Effector memory CD8-positive, alpha-beta T cell (primary cell): ENCODE results near the gene FAM3D.
A peak's percentile ranks its signal among the peaks of the same experiment; 100 is the strongest.

ENCODE experiments used
- ATAC-seq: fragments of 150-1000 bp; cut with Tn5 transposase; replicated peaks from 2 replicates; pipeline ENCODE4 v1.10.0; 2021; ENCODE audit warnings: mild to moderate bottlenecking, moderate library complexity
- DNase-seq, 3 experiments: peaks; one replicate each; pipeline ENCODE4 v3.0.0; 2021
- H3K27ac Mint-ChIP-seq, 2 donors: one replicate each; pipeline ENCODE4 v1.8.0; 2022; ENCODE audit warnings: mild to moderate bottlenecking in 2 of 2, mixed read lengths in 2 of 2, moderate library complexity in 2 of 2
- H3K27me3 Mint-ChIP-seq, 2 donors: one replicate each; pipeline ENCODE4 v1.8.0; 2022; ENCODE audit warnings: mixed read lengths in 2 of 2
- H3K36me3 Mint-ChIP-seq: one replicate; pipeline ENCODE4 v1.8.0; 2022; ENCODE audit warnings: mild to moderate bottlenecking, moderate library complexity, mixed read lengths; ENCODE audit not compliant: insufficient read depth
- H3K4me1 Mint-ChIP-seq, 2 donors: one replicate each; pipeline ENCODE4 v1.8.0; 2022; ENCODE audit warnings: low read depth in 2 of 2, mixed read lengths in 2 of 2
- H3K4me3 Mint-ChIP-seq, 2 donors: one replicate each; pipeline ENCODE4 v1.8.0; 2022; ENCODE audit warnings: mild to moderate bottlenecking in 2 of 2, mixed read lengths in 2 of 2, moderate library complexity in 2 of 2
- H3K9me3 Mint-ChIP-seq, 2 donors: one replicate each; pipeline ENCODE4 v1.8.0; 2022; ENCODE audit warnings: mixed read lengths in 2 of 2

Gene FAM3D

GRCh38 chr3:58639001-58639400 lies 27.6 kb downstream of the FAM3D start:
- Mint-ChIP-seq H3K4me1 (peaks cover 0 to 4% of the 10 kb centered on the region in 2 donors), H3K27ac (no peak overlapping the region), H3K9me3 (no peaks in the 10 kb centered on the region), H3K4me3 (no peak overlapping the region), H3K36me3 (no peaks in the 10 kb centered on the region), H3K27me3 (peaks cover 17 to 54% of the 10 kb centered on the region in 2 donors)
- DNase-seq (no peak), ATAC-seq (no peak)

DNA sequence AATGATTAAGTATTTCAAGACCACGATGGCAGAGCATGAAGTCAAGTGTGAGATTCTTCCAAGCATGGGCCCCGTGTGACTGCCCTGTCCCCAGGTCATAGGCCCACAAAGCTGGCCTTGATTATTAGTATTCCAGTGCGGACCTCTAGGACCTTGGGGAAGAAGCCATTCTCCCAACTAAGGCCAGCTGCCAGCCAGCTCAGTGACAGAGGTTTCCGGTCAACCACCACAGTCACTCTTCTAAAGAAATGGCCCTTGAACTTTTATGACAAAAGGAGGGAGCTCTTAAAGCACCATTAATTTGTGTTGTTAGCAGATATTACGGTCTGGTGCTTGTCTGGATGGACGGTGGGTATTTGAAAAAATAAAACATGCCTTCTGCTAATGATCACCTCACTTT lies 28.0 kb downstream of the FAM3D start:
- H3K27ac Mint-ChIP-seq = no peak overlapping the region
- H3K27me3 Mint-ChIP-seq = peaks cover 19 to 59% of the 10 kb centered on the region in 2 donors
- no peak for ATAC-seq
- DNase-seq = no peak
- no peak overlapping the region for H3K4me3 Mint-ChIP-seq
- no peaks in the 10 kb centered on the region for H3K9me3 Mint-ChIP-seq
- peaks cover 0 to 4% of the 10 kb centered on the region in 2 donors for H3K4me1 Mint-ChIP-seq
- no peaks in the 10 kb centered on the region for H3K36me3 Mint-ChIP-seq

DNA sequence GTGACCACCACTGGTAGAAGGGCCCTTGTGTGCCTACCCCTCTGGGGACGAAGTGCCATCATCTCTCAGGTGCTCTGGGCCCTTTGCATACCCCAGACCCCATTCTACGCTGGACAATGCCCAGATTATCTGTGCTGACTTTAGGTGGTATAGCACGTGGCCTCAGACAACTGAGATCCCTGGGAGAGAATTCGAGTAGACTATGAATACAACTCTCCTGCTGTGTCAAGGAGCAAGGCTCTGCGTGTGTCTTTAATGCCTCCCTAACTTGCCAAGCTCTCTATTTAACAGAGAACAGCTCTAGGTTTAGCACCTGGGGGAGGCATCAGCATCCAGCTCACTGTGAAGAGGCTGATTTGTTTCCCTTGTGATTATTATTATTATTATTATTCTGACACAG lies 29.1 kb downstream of the FAM3D start:
- Mint-ChIP-seq H3K36me3 (no peaks in the 10 kb centered on the region), H3K9me3 (no peaks in the 10 kb centered on the region), H3K4me3 (no peak overlapping the region), H3K27ac (no peak overlapping the region), H3K27me3 (peaks cover 19 to 59% of the 10 kb centered on the region in 2 donors), H3K4me1 (peaks cover 0 to 4% of the 10 kb centered on the region in 2 donors)
- ATAC-seq (no peak), DNase-seq (no peak)

DNA sequence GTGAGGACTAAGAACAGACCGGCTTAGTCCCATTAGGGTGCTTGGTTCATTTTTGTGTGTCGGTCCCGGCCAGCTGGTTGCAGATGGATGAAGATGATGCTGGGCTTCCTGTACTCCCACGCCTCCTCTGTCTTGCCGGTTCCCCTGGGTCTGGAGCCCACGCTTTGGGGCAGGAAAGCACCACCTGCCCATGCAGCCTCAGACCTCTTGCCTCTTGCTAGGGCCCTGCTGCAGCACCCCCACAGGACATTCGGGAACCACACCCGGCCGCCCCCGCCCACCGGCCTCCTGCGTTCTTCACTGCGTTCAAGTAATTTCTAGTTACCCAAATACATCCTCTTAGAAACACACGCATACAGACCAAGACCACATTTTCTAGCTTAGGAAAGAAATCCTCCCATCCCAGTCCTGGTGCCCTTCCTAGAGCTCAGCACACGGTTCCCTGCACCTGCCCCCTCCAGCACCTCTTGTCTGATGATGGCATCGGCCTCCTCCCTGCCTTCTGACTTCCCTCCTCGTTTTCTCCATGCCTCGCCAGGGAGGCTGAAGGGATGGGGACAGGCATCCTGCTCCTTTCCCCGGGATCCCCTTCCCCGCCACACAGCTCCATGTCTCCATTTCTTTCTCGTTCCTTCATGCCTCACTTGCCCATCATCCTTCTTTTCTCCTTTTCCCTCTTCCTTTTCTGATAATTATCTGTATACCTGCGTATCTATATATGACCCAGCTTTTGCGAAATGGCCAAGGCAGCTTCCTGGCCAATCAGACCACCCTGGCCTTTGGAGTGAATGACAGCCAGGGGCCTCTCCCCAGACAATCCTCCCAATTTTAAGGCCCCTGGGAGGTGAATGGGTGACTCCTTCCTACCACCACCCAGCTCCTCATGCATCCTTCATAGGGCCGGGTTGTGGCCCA lies 30.9 kb downstream of the FAM3D start:
- ATAC-seq = no peak
- Mint-ChIP-seq H3K27me3 (peaks cover 32 to 56% of the 10 kb centered on the region in 2 donors), H3K27ac (no peak overlapping the region), H3K36me3 (no peaks in the 10 kb centered on the region), H3K9me3 (no peaks in the 10 kb centered on the region), H3K4me3 (no peak overlapping the region), H3K4me1 (peaks cover 2 to 3% of the 10 kb centered on the region in 2 donors)
- DNase-seq = no peak

- Mint-ChIP-seq H3K9me3 (no peaks in the 10 kb centered on the region), H3K27me3 (peaks cover 35 to 39% of the 10 kb centered on the region in 2 donors), H3K36me3 (no peaks in the 10 kb centered on the region), H3K4me3 (no peak overlapping the region), H3K27ac (no peak overlapping the region), H3K4me1 (peaks cover 3 to 4% of the 10 kb centered on the region in 2 donors)
- ATAC-seq (no peak), DNase-seq (no peak)
These were observed 33.3 kb downstream of the FAM3D start for GRCh38 chr3:58633157-58633865.

GRCh38 chr3:58631742-58632141 lies 34.8 kb downstream of the FAM3D start:
- no peak for ATAC-seq
- H3K36me3 Mint-ChIP-seq = no peaks in the 10 kb centered on the region

GRCh38 chr3:58630710-58631092 lies 35.9 kb downstream of the FAM3D start:
- ATAC-seq = no peak
- no peak for DNase-seq
- H3K27ac Mint-ChIP-seq = no peak overlapping the region
- peaks cover 3 to 5% of the 10 kb centered on the region in 2 donors for H3K4me1 Mint-ChIP-seq
- H3K36me3 Mint-ChIP-seq = no peaks in the 10 kb centered on the region
- H3K27me3 Mint-ChIP-seq = peaks cover 23 to 25% of the 10 kb centered on the region in 2 donors
- H3K4me3 Mint-ChIP-seq = no peak overlapping the region
- H3K9me3 Mint-ChIP-seq = no peaks in the 10 kb centered on the region

More at GRCh38 chr3:58631742-58632141, 34.8 kb downstream of the FAM3D start:
- Mint-ChIP-seq H3K27me3 (peaks cover 30 to 33% of the 10 kb centered on the region in 2 donors), H3K9me3 (no peaks in the 10 kb centered on the region), H3K27ac (no peak overlapping the region), H3K4me1 (peaks cover 3 to 4% of the 10 kb centered on the region in 2 donors), H3K4me3 (no peak overlapping the region)
- DNase-seq = no peak

GRCh38 chr3:58630076-58630709 lies 36.4 kb downstream of the FAM3D start:
- no peaks in the 10 kb centered on the region for H3K36me3 Mint-ChIP-seq
- no peak overlapping the region for H3K4me3 Mint-ChIP-seq
- DNase-seq (peak; percentile 51 to 56 (median 52)), ATAC-seq (peak; percentile 50)
- no peak overlapping the region for H3K27ac Mint-ChIP-seq
- no peaks in the 10 kb centered on the region for H3K9me3 Mint-ChIP-seq
- H3K4me1 Mint-ChIP-seq = peaks cover 3 to 10% of the 10 kb centered on the region in 2 donors
- H3K27me3 Mint-ChIP-seq = peaks cover 18 to 23% of the 10 kb centered on the region in 2 donors

GRCh38 chr3:58629629-58630028 lies 36.9 kb downstream of the FAM3D start:
- Mint-ChIP-seq H3K4me3 (no peak overlapping the region), H3K9me3 (no peaks in the 10 kb centered on the region), H3K4me1 (peaks cover 5 to 12% of the 10 kb centered on the region in 2 donors), H3K27ac (no peak overlapping the region), H3K36me3 (no peaks in the 10 kb centered on the region), H3K27me3 (peaks cover 17 to 23% of the 10 kb centered on the region in 2 donors)
- ATAC-seq (no peak), DNase-seq (no peak)

- H3K4me3 Mint-ChIP-seq = no peak overlapping the region
These were observed 37.6 kb downstream of the FAM3D start for GRCh38 chr3:58628823-58629562.

GRCh38 chr3:58627941-58628340 lies 38.6 kb downstream of the FAM3D start:
- peaks cover 3 to 16% of the 10 kb centered on the region in 2 donors for H3K27me3 Mint-ChIP-seq
- no peak for DNase-seq
- H3K36me3 Mint-ChIP-seq = no peaks in the 10 kb centered on the region
- no peaks in the 10 kb centered on the region for H3K9me3 Mint-ChIP-seq
- ATAC-seq = no peak
- peaks cover 5 to 12% of the 10 kb centered on the region in 2 donors for H3K4me1 Mint-ChIP-seq
- H3K27ac Mint-ChIP-seq = no peak overlapping the region
- no peak overlapping the region for H3K4me3 Mint-ChIP-seq

More at GRCh38 chr3:58628823-58629562, 37.6 kb downstream of the FAM3D start:
- ATAC-seq (no peak), DNase-seq (no peak)
- H3K27ac Mint-ChIP-seq = no peak overlapping the region
- H3K4me1 Mint-ChIP-seq = peaks cover 5 to 12% of the 10 kb centered on the region in 2 donors
- H3K9me3 Mint-ChIP-seq = no peaks in the 10 kb centered on the region
- peaks cover 13 to 17% of the 10 kb centered on the region in 2 donors for H3K27me3 Mint-ChIP-seq
- no peaks in the 10 kb centered on the region for H3K36me3 Mint-ChIP-seq

- ATAC-seq = no peak
- H3K27ac Mint-ChIP-seq = no peak overlapping the region
- H3K4me1 Mint-ChIP-seq = peaks cover 5 to 12% of the 10 kb centered on the region in 2 donors
- no peaks in the 10 kb centered on the region for H3K36me3 Mint-ChIP-seq
- H3K27me3 Mint-ChIP-seq = peaks cover 0 to 16% of the 10 kb centered on the region in 2 donors
- DNase-seq = no peak
- no peaks in the 10 kb centered on the region for H3K9me3 Mint-ChIP-seq
- H3K4me3 Mint-ChIP-seq = no peak overlapping the region
These were observed 39.0 kb downstream of the FAM3D start for GRCh38 chr3:58627570-58627885.
